H1 (cell line): ENCODE measurements around the gene UBE2B. TPM values are rescaled to one million over a fixed set of nuclear protein-coding genes. Genes with fewer than 3 reads are reported as not detected.

Experiments
- CTCF ChIA-PET: fragments of 300-600 bp; sonication (Branson Sonifier 250); formaldehyde crosslinking; loops from one replicate; lab custom pipeline; 2021; ENCODE audit not compliant: partially characterized antibody; lab: Charles Lee
- POLR2A ChIA-PET: fragments of 300-600 bp; sonication (Branson Sonifier 250); formaldehyde crosslinking; loops from one replicate; lab custom pipeline; 2021; ENCODE audit warnings: inconsistent platforms; ENCODE audit not compliant: partially characterized antibody; lab: Charles Lee
- DNase-seq, 2 experiments: peaks; one replicate each; pipeline versions ENCODE4 v3.0.0 to v3.0.0-alpha.2; 2010 to 2022; ENCODE audit warnings: low spot score in 2 of 2, low read depth in 1 of 2, mixed read lengths in 1 of 2
- FAIRE-seq: peaks from 2 replicates; lab custom pipeline; 2011; peaks lifted over from hg19 to GRCh38; lab: Jason Lieb, UNC
- H2AFZ ChIP-seq: 2 replicates; pipeline ENCODE4 v1.8.1; 2012; ENCODE audit warnings: low read length, inconsistent platforms
- H2AK5ac ChIP-seq: 2 replicates; pipeline ENCODE4 v1.6.1; 2013; ENCODE audit warnings: low read depth, low read length
- H2BK120ac ChIP-seq: replicated peaks from 2 replicates; pipeline ENCODE3; 2013; ENCODE audit warnings: low read depth, low read length, inconsistent platforms
- H2BK12ac ChIP-seq: 2 replicates; pipeline ENCODE4 v1.6.1; 2013; ENCODE audit warnings: low read depth, low read length
- H2BK15ac ChIP-seq: 2 replicates; pipeline ENCODE4 v1.6.1; 2013; ENCODE audit warnings: low read length
- H2BK20ac ChIP-seq: 2 replicates; pipeline ENCODE4 v1.6.1; 2013; ENCODE audit warnings: low read length
- H2BK5ac ChIP-seq: 2 replicates; pipeline ENCODE4 v1.6.1; 2013; ENCODE audit warnings: low read depth, low read length
- H3K14ac ChIP-seq: 2 replicates; pipeline ENCODE4 v1.6.1; 2013; ENCODE audit warnings: inconsistent platforms; ENCODE audit not compliant: insufficient read length
- H3K18ac ChIP-seq: 2 replicates; pipeline ENCODE4 v1.6.1; 2013; ENCODE audit warnings: low read length; ENCODE audit errors: extremely low read depth
- H3K23ac ChIP-seq: 2 replicates; pipeline ENCODE4 v1.6.1; 2013; ENCODE audit warnings: inconsistent platforms; ENCODE audit not compliant: insufficient read length
- H3K23me2 ChIP-seq: 2 replicates; pipeline ENCODE4 v1.6.1; 2013; ENCODE audit warnings: low read depth, low read length
- H3K27ac ChIP-seq: 2 replicates; pipeline ENCODE4 v1.6.1; 2011; ENCODE audit warnings: low read depth, low read length, inconsistent platforms
- H3K27me3 ChIP-seq, 4 experiments: replicated peaks in 1 of 4; 1 replicate in 1 of 4; 2 replicates in 3 of 4; pipeline versions ENCODE4 v1.6.1 to v1.8.1; 2011 to 2013; ENCODE audit warnings: low read length in 3 of 4, mild to moderate bottlenecking in 3 of 4, inconsistent platforms in 2 of 4, mixed read lengths in 2 of 4, moderate library complexity in 1 of 4; ENCODE audit not compliant: control insufficient read depth in 3 of 4, insufficient read depth in 3 of 4; ENCODE audit errors: extremely low read depth in 1 of 4
- H3K36me3 ChIP-seq, 4 experiments: 2 replicates each; pipeline versions ENCODE4 v1.6.1 to v1.8.1; 2011 to 2013; ENCODE audit warnings: mild to moderate bottlenecking in 4 of 4, low read length in 3 of 4, moderate library complexity in 2 of 4, control low read depth in 1 of 4, inconsistent platforms in 1 of 4; ENCODE audit not compliant: insufficient read depth in 4 of 4, control insufficient read depth in 2 of 4
- H3K4ac ChIP-seq: replicated peaks from 2 replicates; pipeline ENCODE3; 2013; ENCODE audit warnings: low read length, low read depth, mixed read lengths, inconsistent platforms; ENCODE audit not compliant: insufficient read length
- H3K4me1 ChIP-seq, 4 experiments: replicated peaks in 1 of 4; 1 replicate in 1 of 4; 2 replicates in 3 of 4; pipeline versions ENCODE4 v1.6.1 to v1.8.1; 2011 to 2013; ENCODE audit warnings: low read length in 3 of 4, inconsistent platforms in 2 of 4, mixed read lengths in 1 of 4; ENCODE audit not compliant: insufficient read depth in 4 of 4, control insufficient read depth in 3 of 4
- H3K4me2 ChIP-seq, 2 experiments: 2 replicates each; pipeline versions ENCODE4 v1.6.1 to v1.8.1; 2011 to 2013; ENCODE audit warnings: low read depth in 2 of 2, low read length in 2 of 2, control low read depth in 1 of 2, inconsistent platforms in 1 of 2, mild to moderate bottlenecking in 1 of 2; ENCODE audit not compliant: insufficient read depth in 1 of 2
- H3K4me3 ChIP-seq, 4 experiments: fragments of 200-600, 300-600 bp in 1 of 4; sonication (generic), shearing (Covaris generic), sonication (Bioruptor Twin) in 1 of 4; 2 replicates each; pipeline versions ENCODE4 v1.5.1 to v1.8.1; 2011 to 2016; ENCODE audit warnings: low read length in 4 of 4, low read depth in 3 of 4, control low read depth in 2 of 4, inconsistent platforms in 2 of 4, mild to moderate bottlenecking in 2 of 4, mixed read lengths in 1 of 4, moderate library complexity in 1 of 4; ENCODE audit not compliant: insufficient read depth in 2 of 4; ENCODE audit errors: extremely low read depth in 1 of 4
- H3K56ac ChIP-seq: replicated peaks from 2 replicates; pipeline ENCODE3; 2013; ENCODE audit warnings: low read depth, mild to moderate bottlenecking, mixed read lengths, low read length, inconsistent platforms; ENCODE audit not compliant: insufficient read length
- H3K79me1 ChIP-seq: 2 replicates; pipeline ENCODE4 v1.6.1; 2013; ENCODE audit warnings: low read depth, low read length, control low read depth
- H3K79me2 ChIP-seq, 2 experiments: 2 replicates each; pipeline versions ENCODE4 v1.6.1 to v1.8.1; 2012 to 2013; ENCODE audit warnings: low read length in 2 of 2, mild to moderate bottlenecking in 2 of 2, inconsistent platforms in 1 of 2; ENCODE audit not compliant: insufficient read depth in 2 of 2, control insufficient read depth in 1 of 2
- H3K9ac ChIP-seq, 4 experiments: replicated peaks in 1 of 4; 1 replicate in 1 of 4; 2 replicates in 3 of 4; pipeline versions ENCODE4 v1.6.1 to v1.8.1; 2011 to 2013; ENCODE audit warnings: low read depth in 3 of 4, low read length in 3 of 4, control low read depth in 2 of 4, mild to moderate bottlenecking in 2 of 4, moderate library complexity in 2 of 4, inconsistent platforms in 1 of 4; ENCODE audit errors: extremely low read depth in 1 of 4
- H3K9me3 ChIP-seq, 2 experiments: 2 replicates each; pipeline versions ENCODE4 v1.6.1 to v1.8.1; 2012 to 2013; ENCODE audit warnings: mild to moderate bottlenecking in 2 of 2, moderate library complexity in 2 of 2, control low read depth in 1 of 2, inconsistent platforms in 1 of 2, low read depth in 1 of 2, low read length in 1 of 2, mixed read lengths in 1 of 2; ENCODE audit not compliant: insufficient read depth in 2 of 2
- H4K20me1 ChIP-seq, 2 experiments: replicated peaks in 1 of 2; 2 replicates each; pipeline versions ENCODE3 to v1.8.1; 2011 to 2013; ENCODE audit warnings: inconsistent platforms in 2 of 2, low read length in 2 of 2, mild to moderate bottlenecking in 1 of 2; ENCODE audit not compliant: insufficient read depth in 2 of 2, control insufficient read depth in 1 of 2
- H4K5ac ChIP-seq: 2 replicates; pipeline ENCODE4 v1.6.1; 2013; ENCODE audit warnings: low read length, low read depth, mixed read lengths, inconsistent platforms; ENCODE audit not compliant: insufficient read length
- H4K8ac ChIP-seq: 2 replicates; pipeline ENCODE4 v1.8.0; 2013; ENCODE audit warnings: mild to moderate bottlenecking, moderate library complexity, low read length, inconsistent platforms; ENCODE audit not compliant: insufficient read depth; ENCODE audit errors: extremely low read depth
- H4K91ac ChIP-seq: replicated peaks from 2 replicates; pipeline ENCODE3; 2013; ENCODE audit warnings: low read length, mixed read lengths, inconsistent platforms; ENCODE audit not compliant: insufficient read length
- BRCA1 ChIP-seq: IDR thresholded peaks from 2 replicates; pipeline ENCODE4 v1.6.1; 2012; ENCODE audit warnings: low read depth, low read length, improper control_type of control experiment
- CHD2 ChIP-seq: IDR thresholded peaks from 2 replicates; pipeline ENCODE4 v1.6.1; 2012; ENCODE audit warnings: low read length, improper control_type of control experiment
- CTBP2 ChIP-seq: IDR thresholded peaks from 2 replicates; pipeline ENCODE4 v1.7.0; 2011; ENCODE audit warnings: borderline replicate concordance, mild to moderate bottlenecking, moderate library complexity, mixed read lengths, low read length; ENCODE audit not compliant: insufficient read depth, insufficient read length
- KDM1A ChIP-seq: fragments of 200-600, 300-600 bp; sonication (generic); IDR thresholded peaks from 2 replicates; pipeline ENCODE4 v1.7.1; 2016; ENCODE audit warnings: mild to moderate bottlenecking, low read length, borderline replicate concordance
- RFX5 ChIP-seq: IDR thresholded peaks from 2 replicates; pipeline ENCODE4 v1.6.1; 2011; ENCODE audit warnings: low read depth, low read length, improper control_type of control experiment, borderline replicate concordance
- SP1 ChIP-seq: IDR thresholded peaks from 2 replicates; pipeline ENCODE4 v1.6.1; 2011; ENCODE audit warnings: low read depth, low read length
- SUZ12 ChIP-seq: fragments of 200-600 bp; sonication (generic); IDR thresholded peaks from 2 replicates; pipeline ENCODE4 v1.6.1; 2012; ENCODE audit warnings: mild to moderate bottlenecking, inconsistent platforms, low read length, moderate library complexity, mixed read lengths
- ZNF274 ChIP-seq: IDR thresholded peaks from 2 replicates; pipeline ENCODE4 v1.7.0; 2012; ENCODE audit warnings: low read length, borderline replicate concordance; ENCODE audit errors: extremely low read depth
- WGBS, 2 experiments: shearing (Covaris generic) in 1 of 2; methylation state at CpG; one replicate each; pipeline versions ENCODE4 v1.1.6 to v1.1.7; 2013 to 2015; ENCODE audit warnings: low lambda C conversion rate in 2 of 2, mixed read lengths in 2 of 2, inconsistent platforms in 1 of 2, low coverage in 1 of 2, missing lambda C conversion rate in 1 of 2; ENCODE audit not compliant: insufficient replicate concordance in 2 of 2, insufficient coverage in 1 of 2, insufficient read length in 1 of 2; ENCODE audit errors: extremely low coverage in 1 of 2, missing lambda C conversion rate in 1 of 2; 5-methylcytosine and 5-hydroxymethylcytosine counted together
- polyA plus RNA-seq, 7 experiments: library from polyadenylated mRNA; depleted of rRNA in 3 of 7; stranded (reverse) in 5 of 7; unstranded in 2 of 7; fragments of >200 nt in 5 of 7; fragments of 200-250 nt in 2 of 7; gene quantifications; 1 replicate in 5 of 7; 2 replicates in 1 of 7; 4 replicates in 1 of 7; pipeline versions ENCODE4 v1.2.1 to v1.2.3, GENCODE V29; 2011 to 2013; ENCODE audit warnings: missing spikeins in 2 of 7, mixed read lengths in 2 of 7
- total RNA-seq: library from RNA; stranded (reverse); fragmentation: NEBNext Ultra II Directional; extraction: Animal tissue kit (Norgen Biotek cat#: 25700); gene quantifications from 2 replicates; pipeline ENCODE4 v1.2.1, GENCODE V29; 2021
- TF ChIP-seq, protein P1 (sequence below): IDR thresholded peaks from 2 replicates; pipeline ENCODE4 v1.6.1; 2011; ENCODE audit warnings: low read depth, mild to moderate bottlenecking, low read length; ENCODE audit not compliant: insufficient read depth

UBE2B gene
- total and polyA plus RNA-seq, 2 of the 8 experiments (the other 6 are each of a cell fraction or from before 2014, with no cell fraction given), result 15.9 to 46.8 TPM

DNA sequence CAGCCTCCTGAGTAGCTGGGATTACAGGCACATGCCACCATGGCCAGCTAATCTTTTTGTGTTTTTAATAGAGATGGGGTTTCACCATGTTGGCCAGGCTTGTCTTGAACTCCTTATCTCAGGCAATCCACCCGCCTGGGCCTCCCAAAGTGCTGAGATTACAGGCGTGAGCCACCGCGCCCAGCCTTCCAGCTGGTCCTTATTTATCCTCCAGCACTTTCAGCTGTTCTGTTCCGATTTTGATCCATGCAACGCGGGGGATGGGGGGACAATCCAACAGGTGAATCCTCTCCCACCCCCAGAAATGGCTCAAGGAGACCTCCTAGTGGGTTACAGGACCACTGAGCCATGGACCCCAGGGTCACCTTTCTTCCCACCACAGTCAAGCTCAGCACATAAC is 55.0 kb downstream of the UBE2B start:
- peaks cover 4% of the 10 kb centered on the region for H3K79me1 ChIP-seq
- no peak overlapping the region for H3K56ac ChIP-seq
- H2BK15ac ChIP-seq, result peak overlapping the region; percentile 88; the same call in 1 of the 2 replicates
- H3K14ac ChIP-seq, result no peak overlapping the region
- WGBS, 2 experiments, result 97% methylated on average over 7 of the region's 7 CpGs; no CpG with 5 or more reads in 1 of the 2 experiments
- peak overlapping the region; percentile 61 for H2BK120ac ChIP-seq
- no peak overlapping the region for H3K23ac ChIP-seq
- H2BK20ac ChIP-seq, result peak overlapping the region; percentile 95; the same call in 1 of the 2 replicates
- peaks cover 0 to 4% of the 10 kb centered on the region in 2 experiments; a peak in 2 of 4 replicates for H3K79me2 ChIP-seq
- no peak overlapping the region for H4K8ac ChIP-seq
- no peaks in the 10 kb centered on the region for H3K9me3 ChIP-seq
- H3K9ac ChIP-seq, result no peak overlapping the region
- H3K27ac ChIP-seq, result no peak overlapping the region
- peaks cover 0 to 1% (median 0%) of the 10 kb centered on the region in 4 experiments; a peak in 1 of 7 replicates for H3K27me3 ChIP-seq
- POLR2A ChIA-PET, result interaction anchor here (1.1 to 5.0 kb wide), 6 partner anchors 10 to 285 kb away, joined by 4 to 31 read pairs (median 12); partner anchors contain the start of genes CDKN2AIPNL and JADE2
- H3K4ac ChIP-seq, result peak overlapping the region; percentile 99
- peaks cover 5 to 24% (median 14%) of the 10 kb centered on the region in 4 experiments; a peak in 6 of 7 replicates for H3K4me1 ChIP-seq
- H4K91ac ChIP-seq, result no peak overlapping the region
- no peak overlapping the region for H3K4me2 ChIP-seq
- peak overlapping the region; percentile 93; the same call in 1 of the 2 replicates for H2AK5ac ChIP-seq
- H3K18ac ChIP-seq, result peak overlapping the region; percentile 48
- H2BK5ac ChIP-seq, result peak overlapping the region; percentile 35; the same call in 1 of the 2 replicates
- no peak overlapping the region for H4K5ac ChIP-seq
- DNase-seq, result no peak
- no peaks in the 10 kb centered on the region for H4K20me1 ChIP-seq
- TF ChIP-seq CHD2, result no peak
- no peak for TF ChIP-seq ZNF274
- no peak for TF ChIP-seq RFX5
- TF ChIP-seq CTBP2, result no peak
- no peak for TF ChIP-seq KDM1A
- TF ChIP-seq, protein P1, sequence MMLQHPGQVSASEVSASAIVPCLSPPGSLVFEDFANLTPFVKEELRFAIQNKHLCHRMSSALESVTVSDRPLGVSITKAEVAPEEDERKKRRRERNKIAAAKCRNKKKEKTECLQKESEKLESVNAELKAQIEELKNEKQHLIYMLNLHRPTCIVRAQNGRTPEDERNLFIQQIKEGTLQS, result no peak
- no peak for TF ChIP-seq BRCA1
- TF ChIP-seq SP1, result no peak
- TF ChIP-seq SUZ12, result no peak
- TF ChIP-seq, all 59 proteins: peak for 0
- CTCF ChIA-PET, result interaction anchor here (0.6 to 7.8 kb wide), 10 partner anchors 9 to 322 kb away, joined by 3 to 91 read pairs (median 3); partner anchors contain the start of gene CDKN2AIPNL
- Histone ChIP-seq H3K23me2 (peaks cover 2% of the 10 kb centered on the region; the same call in 1 of the 2 replicates), H3K36me3 (no peaks in the 10 kb centered on the region), H3K4me3 (no peak overlapping the region), H2BK12ac (peak overlapping the region; percentile 39; the same call in 1 of the 2 replicates), H2AFZ (no peak overlapping the region)
- FAIRE-seq, result no peak
